ENCODE results near the gene MEIS3.
"Not testable (repeated sequence)": the region's sequence is repeated elsewhere in the genome, so short reads cannot be mapped to it uniquely, and the experiment has no call there.

The MEIS3 gene

GRCh38 chr19:47390533-47391488, 28.5 kb downstream of the MEIS3 start:
- H3K9me3 ChIP-seq (ENCODE audit: control insufficient read depth, insufficient read depth, low read length): no peaks in the 10 kb centered on the region
- no peaks in the 10 kb centered on the region for H3K36me3 ChIP-seq (ENCODE audit: insufficient read depth, low read length)
- H3K4me1 ChIP-seq (ENCODE audit: insufficient read depth, low read length): peaks cover 7% of the 10 kb centered on the region
- peak overlapping the region; percentile 7; the same call in 1 of the 2 replicates for H3K9ac ChIP-seq (ENCODE audit: low read depth, low read length)

DNA sequence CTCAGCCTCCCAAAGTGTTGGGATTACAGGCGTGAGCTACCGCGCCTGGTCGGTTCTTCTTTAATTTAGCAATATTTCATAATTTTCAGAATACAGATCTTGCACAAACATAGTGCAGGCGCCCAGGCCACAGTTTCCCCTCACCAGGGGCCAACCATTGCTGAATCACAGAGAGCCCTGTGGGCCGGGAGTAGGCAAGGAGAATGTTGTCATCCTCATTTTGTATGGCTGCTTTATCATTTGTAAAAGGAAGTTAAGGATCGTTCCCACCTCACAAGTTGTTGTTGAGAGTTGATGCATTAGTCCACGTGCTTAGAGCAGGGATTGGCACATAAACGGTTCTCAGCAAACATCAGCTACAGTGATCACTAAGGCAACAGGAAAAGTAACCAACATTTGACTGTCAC, 30.2 kb downstream of the MEIS3 start:
- H3K9ac ChIP-seq (ENCODE audit: low read depth, low read length): no peak overlapping the region
- H3K4me1 ChIP-seq (ENCODE audit: insufficient read depth, low read length): peaks cover 10% of the 10 kb centered on the region
- H3K9me3 ChIP-seq (ENCODE audit: control insufficient read depth, insufficient read depth, low read length): no peaks in the 10 kb centered on the region
- H3K36me3 ChIP-seq (ENCODE audit: insufficient read depth, low read length): no peaks in the 10 kb centered on the region

DNA sequence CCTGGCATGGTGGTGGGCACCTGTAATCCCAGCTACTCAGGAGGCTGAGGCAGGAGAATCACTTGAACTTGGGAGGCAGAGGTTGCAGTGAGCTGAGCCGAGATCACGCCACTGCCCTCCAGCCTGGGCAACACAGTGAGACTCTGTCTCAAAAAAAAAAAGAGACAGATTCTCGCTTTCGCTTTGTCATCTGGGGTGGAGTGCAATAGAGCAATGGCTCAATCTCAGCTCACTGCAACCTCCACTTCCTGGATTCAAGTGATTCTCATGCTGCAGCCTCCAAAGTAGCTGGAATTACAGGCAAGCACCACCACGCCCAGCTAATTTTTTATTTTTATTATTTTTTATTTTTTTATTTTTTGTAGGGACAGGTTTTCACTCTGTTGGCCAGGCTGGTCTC, 30.6 kb downstream of the MEIS3 start:
- not testable (repeated sequence) for H3K9ac ChIP-seq (ENCODE audit: low read depth, low read length); H3K36me3 ChIP-seq (ENCODE audit: insufficient read depth, low read length); H3K9me3 ChIP-seq (ENCODE audit: control insufficient read depth, insufficient read depth, low read length)
- peaks cover 10% of the 10 kb centered on the region for H3K4me1 ChIP-seq (ENCODE audit: insufficient read depth, low read length)

DNA sequence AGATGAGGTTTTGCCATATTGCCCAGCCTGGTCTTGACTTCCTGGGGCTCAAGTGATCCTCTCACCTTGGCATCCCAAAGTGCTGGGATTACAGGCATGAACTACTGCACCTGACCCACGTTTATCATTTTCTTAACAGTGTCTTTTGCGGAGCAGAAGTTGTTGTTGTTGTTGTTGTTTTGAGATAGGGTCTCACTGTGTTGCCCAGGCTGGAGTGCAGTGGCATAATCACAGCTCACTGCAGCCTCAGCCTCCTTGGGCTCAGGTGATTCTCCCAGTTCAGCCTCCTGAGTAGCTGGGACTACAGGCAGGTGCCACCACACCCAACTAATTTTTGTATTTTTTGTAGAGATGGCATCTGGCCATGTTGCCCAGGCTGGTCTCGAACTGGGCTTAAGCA, 31.7 kb downstream of the MEIS3 start:
- H3K4me1 ChIP-seq (ENCODE audit: insufficient read depth, low read length): peaks cover 10% of the 10 kb centered on the region
- not testable (repeated sequence) for H3K9ac ChIP-seq (ENCODE audit: low read depth, low read length); H3K9me3 ChIP-seq (ENCODE audit: control insufficient read depth, insufficient read depth, low read length); H3K36me3 ChIP-seq (ENCODE audit: insufficient read depth, low read length)

DNA sequence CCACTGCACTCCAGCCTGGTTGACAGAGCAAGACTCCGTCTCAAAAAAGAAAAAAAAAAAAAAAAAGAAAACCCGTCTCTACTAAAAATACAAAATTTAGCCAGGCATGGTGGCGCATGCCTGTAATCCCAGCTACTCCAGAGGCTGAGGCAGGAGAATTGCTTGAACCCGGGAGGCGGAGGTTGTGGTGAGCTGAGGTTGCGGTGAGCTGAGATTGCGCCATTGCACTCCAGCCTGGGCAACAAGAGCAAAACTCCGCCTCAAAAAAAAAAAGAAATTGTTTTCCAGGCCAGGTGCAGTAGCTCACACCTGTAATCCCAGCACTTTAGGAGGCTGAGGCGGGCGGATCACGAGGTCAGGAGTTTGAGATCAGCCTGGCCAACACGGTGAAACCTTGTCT, 32.7 kb downstream of the MEIS3 start:
- H3K36me3 ChIP-seq (ENCODE audit: insufficient read depth, low read length): not testable (repeated sequence)
- H3K4me1 ChIP-seq (ENCODE audit: insufficient read depth, low read length): peaks cover 10% of the 10 kb centered on the region

DNA sequence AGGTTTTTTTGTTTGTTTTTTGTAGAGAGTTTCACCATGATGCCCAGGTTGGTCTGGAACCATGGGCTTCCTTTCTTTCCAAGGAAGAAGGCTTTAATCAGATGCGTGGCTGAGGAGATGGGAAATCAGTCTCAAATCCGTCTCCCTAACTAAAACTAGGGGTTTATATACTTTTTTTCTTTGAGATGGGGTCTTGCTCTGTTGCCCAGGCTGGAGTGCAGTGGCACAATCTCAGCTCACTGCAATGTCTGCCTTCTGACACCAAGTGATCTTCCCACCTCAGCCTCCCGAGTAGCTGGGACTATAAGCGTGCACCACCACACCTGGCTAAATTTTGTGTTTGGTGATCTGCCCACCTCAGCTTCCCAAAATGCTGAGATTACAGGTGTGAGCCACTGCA, 34.8 kb downstream of the MEIS3 start:
- not testable (repeated sequence) for H3K4me1 ChIP-seq (ENCODE audit: insufficient read depth, low read length)

More for the DNA sequence above, 32.7 kb downstream of the MEIS3 start:
- not testable (repeated sequence) for H3K9ac ChIP-seq (ENCODE audit: low read depth, low read length); H3K9me3 ChIP-seq (ENCODE audit: control insufficient read depth, insufficient read depth, low read length)

DNA sequence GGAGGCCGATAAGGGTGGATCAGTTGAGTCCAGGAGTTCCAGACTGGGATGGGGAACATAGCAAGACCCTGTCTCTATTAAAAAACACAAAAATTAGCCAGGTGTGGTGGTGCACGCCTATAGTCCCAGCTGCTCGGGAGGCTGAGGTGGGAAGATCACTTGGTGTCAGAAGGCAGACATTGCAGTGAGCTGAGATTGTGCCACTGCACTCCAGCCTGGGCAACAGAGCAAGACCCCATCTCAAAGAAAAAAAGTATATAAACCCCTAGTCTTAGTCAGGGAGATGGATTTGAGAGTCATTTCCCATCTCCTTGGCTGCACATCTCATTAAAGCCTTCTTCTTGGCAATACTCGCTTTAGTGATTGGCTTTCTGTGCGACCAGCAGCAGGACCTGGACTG, 35.4 kb downstream of the MEIS3 start:
- H3K36me3 ChIP-seq (ENCODE audit: insufficient read depth, low read length): peaks cover 17% of the 10 kb centered on the region; the same call in 1 of the 2 replicates
- H3K4me1 ChIP-seq (ENCODE audit: insufficient read depth, low read length); H3K9ac ChIP-seq (ENCODE audit: low read depth, low read length); H3K9me3 ChIP-seq (ENCODE audit: control insufficient read depth, insufficient read depth, low read length): not testable (repeated sequence)

More for the DNA sequence above, 34.8 kb downstream of the MEIS3 start:
- not testable (repeated sequence) for H3K9ac ChIP-seq (ENCODE audit: low read depth, low read length); H3K9me3 ChIP-seq (ENCODE audit: control insufficient read depth, insufficient read depth, low read length)
- peaks cover 17% of the 10 kb centered on the region; the same call in 1 of the 2 replicates for H3K36me3 ChIP-seq (ENCODE audit: insufficient read depth, low read length)

GRCh38 chr19:47381653-47382279, 37.6 kb downstream of the MEIS3 start:
- Histone ChIP-seq H3K9me3 (ENCODE audit: control insufficient read depth, insufficient read depth, low read length) (no peaks in the 10 kb centered on the region), H3K36me3 (ENCODE audit: insufficient read depth, low read length) (peaks cover 21% of the 10 kb centered on the region), H3K9ac (ENCODE audit: low read depth, low read length) (no peak overlapping the region), H3K4me1 (ENCODE audit: insufficient read depth, low read length) (peaks cover 5% of the 10 kb centered on the region; the same call in 1 of the 2 replicates)

DNA sequence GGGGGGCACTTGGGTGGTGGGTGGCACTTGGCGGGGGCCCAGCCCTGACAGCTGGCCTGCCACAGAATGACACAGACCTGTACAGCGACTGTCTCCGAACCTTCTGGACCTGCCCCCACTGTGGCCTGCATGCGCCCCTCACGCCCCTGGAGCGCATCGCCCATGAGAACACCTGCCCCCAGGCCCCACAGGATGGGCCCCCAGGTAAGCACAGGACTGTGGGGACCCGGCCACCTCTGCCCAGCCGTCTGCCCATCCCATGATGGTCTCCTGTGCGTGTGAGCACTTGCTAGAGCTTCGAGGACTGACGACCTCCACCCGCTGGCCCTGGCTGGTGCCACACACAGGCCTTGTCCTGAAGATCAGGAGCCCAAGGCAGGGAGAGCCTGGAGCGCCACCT, 38.2 kb downstream of the MEIS3 start:
- H3K9ac ChIP-seq (ENCODE audit: low read depth, low read length): no peak overlapping the region
- peaks cover 5% of the 10 kb centered on the region; the same call in 1 of the 2 replicates for H3K4me1 ChIP-seq (ENCODE audit: insufficient read depth, low read length)
- H3K9me3 ChIP-seq (ENCODE audit: control insufficient read depth, insufficient read depth, low read length): no peaks in the 10 kb centered on the region
- H3K36me3 ChIP-seq (ENCODE audit: insufficient read depth, low read length): peaks cover 21% of the 10 kb centered on the region

- Histone ChIP-seq H3K9me3 (ENCODE audit: control insufficient read depth, insufficient read depth, low read length) (no peaks in the 10 kb centered on the region), H3K9ac (ENCODE audit: low read depth, low read length) (no peak overlapping the region), H3K36me3 (ENCODE audit: insufficient read depth, low read length) (peaks cover 21% of the 10 kb centered on the region), H3K4me1 (ENCODE audit: insufficient read depth, low read length) (peaks cover under 1% of the 10 kb centered on the region; the same call in 1 of the 2 replicates)
These were observed 38.8 kb downstream of the MEIS3 start for GRCh38 chr19:47380559-47380958.

DNA sequence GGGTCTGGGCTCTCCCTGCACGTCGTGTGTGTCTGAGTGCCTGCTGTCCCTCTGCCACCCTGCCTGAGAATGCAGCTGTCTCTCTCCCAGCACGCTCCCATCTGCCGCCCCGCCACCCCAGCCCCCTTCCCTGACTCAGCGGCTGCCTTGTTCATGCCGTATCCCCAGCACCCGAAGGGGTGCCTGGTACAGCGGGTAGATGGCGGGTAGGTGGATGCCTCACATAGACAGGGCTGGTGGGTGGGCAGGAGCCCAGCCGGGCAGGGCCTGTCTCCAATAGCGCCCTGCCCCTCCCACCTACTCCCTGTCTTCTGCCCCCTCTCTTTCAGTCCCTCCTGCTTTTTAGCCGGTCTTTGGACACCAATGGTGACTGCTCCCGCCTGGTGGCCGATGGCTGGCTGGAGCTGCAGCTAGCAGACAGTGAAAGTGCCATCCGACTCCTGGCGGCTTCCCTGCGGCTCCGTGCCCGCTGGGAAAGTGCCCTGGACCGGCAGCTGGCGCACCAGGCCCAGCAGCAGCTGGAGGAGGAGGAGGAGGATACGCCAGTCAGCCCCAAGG, 39.9 kb downstream of the MEIS3 start:
- Histone ChIP-seq H3K36me3 (ENCODE audit: insufficient read depth, low read length) (peaks cover 23% of the 10 kb centered on the region), H3K9me3 (ENCODE audit: control insufficient read depth, insufficient read depth, low read length) (no peaks in the 10 kb centered on the region), H3K9ac (ENCODE audit: low read depth, low read length) (no peak overlapping the region), H3K4me1 (ENCODE audit: insufficient read depth, low read length) (no peaks in the 10 kb centered on the region)

DNA sequence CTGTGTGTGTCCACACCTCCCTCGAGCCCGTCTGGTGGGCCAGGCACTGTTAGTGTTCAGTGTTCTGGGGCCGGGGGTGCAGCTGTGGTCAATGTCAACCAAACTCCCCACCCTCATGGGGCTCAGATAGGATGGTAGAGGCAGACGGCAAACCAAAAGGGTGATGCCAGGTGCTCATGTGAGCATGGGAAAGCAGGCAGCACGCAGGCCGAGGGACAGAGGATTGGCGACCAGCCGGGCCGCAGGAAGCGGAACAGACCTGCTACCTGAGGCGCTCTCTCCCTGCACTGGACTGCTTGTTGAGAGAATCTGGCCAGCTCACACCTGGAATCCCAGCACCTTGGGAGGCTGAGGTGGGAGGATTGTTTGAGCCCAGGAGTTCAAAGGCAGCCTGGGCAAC, 41.1 kb downstream of the MEIS3 start:
- Histone ChIP-seq H3K9ac (ENCODE audit: low read depth, low read length) (no peak overlapping the region), H3K4me1 (ENCODE audit: insufficient read depth, low read length) (no peaks in the 10 kb centered on the region), H3K36me3 (ENCODE audit: insufficient read depth, low read length) (peaks cover 35% of the 10 kb centered on the region), H3K9me3 (ENCODE audit: control insufficient read depth, insufficient read depth, low read length) (no peaks in the 10 kb centered on the region)

GRCh38 chr19:47377801-47378200, 41.5 kb downstream of the MEIS3 start:
- no peaks in the 10 kb centered on the region for H3K4me1 ChIP-seq (ENCODE audit: insufficient read depth, low read length)
- H3K36me3 ChIP-seq (ENCODE audit: insufficient read depth, low read length): peaks cover 35% of the 10 kb centered on the region
- H3K9ac ChIP-seq (ENCODE audit: low read depth, low read length): no peak overlapping the region
- no peaks in the 10 kb centered on the region for H3K9me3 ChIP-seq (ENCODE audit: control insufficient read depth, insufficient read depth, low read length)

DNA sequence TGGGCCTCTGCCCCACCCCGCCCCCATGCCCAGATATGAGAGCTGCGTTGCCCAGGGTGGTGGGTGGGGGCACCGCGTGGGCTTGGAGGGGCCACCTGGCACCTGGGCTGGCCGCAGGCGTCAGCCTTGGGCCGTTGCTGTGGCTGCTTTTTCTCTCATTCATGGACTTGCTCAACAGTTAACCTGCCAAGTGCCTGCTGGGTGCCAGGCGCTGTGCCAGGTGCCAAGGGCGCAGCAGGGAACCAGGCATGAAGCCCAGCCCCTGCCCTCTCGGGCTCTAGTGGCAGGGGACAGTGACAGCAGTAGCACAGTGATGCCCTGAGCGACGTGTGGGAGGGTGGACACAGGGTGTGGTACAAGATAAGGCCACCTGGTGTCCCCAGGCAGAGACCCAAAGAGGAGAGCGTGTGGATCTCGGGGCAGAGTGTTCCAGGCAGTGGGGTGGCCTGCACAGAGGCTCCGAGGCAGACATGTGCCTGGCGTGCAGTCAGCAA, 42.1 kb downstream of the MEIS3 start:
- H3K36me3 ChIP-seq (ENCODE audit: insufficient read depth, low read length): peaks cover 35% of the 10 kb centered on the region
- no peaks in the 10 kb centered on the region for H3K4me1 ChIP-seq (ENCODE audit: insufficient read depth, low read length)
- no peak overlapping the region for H3K9ac ChIP-seq (ENCODE audit: low read depth, low read length)
- no peaks in the 10 kb centered on the region for H3K9me3 ChIP-seq (ENCODE audit: control insufficient read depth, insufficient read depth, low read length)
